BE2C (cell line): ENCODE results near the gene KCNK17.

Experiments used
- DNase-seq: peaks from one replicate; pipeline ENCODE4 v3.0.0-alpha.2; 2020
- H3K27me3 ChIP-seq: fragments of 250-450 bp; sonication (Bioruptor Pico); 2 replicates; pipeline ENCODE4 v1.5.1; 2020; ENCODE audit warnings: mild to moderate bottlenecking
- H3K36me3 ChIP-seq: fragments of 250-450 bp; sonication (Bioruptor Pico); 2 replicates; pipeline ENCODE4 v1.5.1; 2020; ENCODE audit warnings: mild to moderate bottlenecking
- H3K4me1 ChIP-seq: fragments of 250-450 bp; sonication (Bioruptor Pico); 2 replicates; pipeline ENCODE4 v1.5.1; 2020
- H3K4me3 ChIP-seq: 2 replicates; pipeline ENCODE4 v1.5.1; 2011; ENCODE audit warnings: low read depth, low read length
- H3K9me3 ChIP-seq: fragments of 250-450 bp; sonication (Bioruptor Pico); 2 replicates; pipeline ENCODE4 v1.5.1; 2020
- CTCF ChIP-seq: IDR thresholded peaks from 2 replicates; pipeline ENCODE4 v1.5.1; 2012; ENCODE audit warnings: mild to moderate bottlenecking, low read depth, low read length

The KCNK17 gene

GRCh38 chr6:39320363-39320984 is 6.3 kb upstream of the KCNK17 start:
- DNase-seq: no peak
- Histone ChIP-seq H3K4me3 (no peak overlapping the region), H3K4me1 (no peaks in the 10 kb centered on the region), H3K36me3 (no peaks in the 10 kb centered on the region), H3K27me3 (no peaks in the 10 kb centered on the region; the same call in 1 of the 2 replicates), H3K9me3 (no peaks in the 10 kb centered on the region)
- no peak for TF ChIP-seq CTCF

DNA sequence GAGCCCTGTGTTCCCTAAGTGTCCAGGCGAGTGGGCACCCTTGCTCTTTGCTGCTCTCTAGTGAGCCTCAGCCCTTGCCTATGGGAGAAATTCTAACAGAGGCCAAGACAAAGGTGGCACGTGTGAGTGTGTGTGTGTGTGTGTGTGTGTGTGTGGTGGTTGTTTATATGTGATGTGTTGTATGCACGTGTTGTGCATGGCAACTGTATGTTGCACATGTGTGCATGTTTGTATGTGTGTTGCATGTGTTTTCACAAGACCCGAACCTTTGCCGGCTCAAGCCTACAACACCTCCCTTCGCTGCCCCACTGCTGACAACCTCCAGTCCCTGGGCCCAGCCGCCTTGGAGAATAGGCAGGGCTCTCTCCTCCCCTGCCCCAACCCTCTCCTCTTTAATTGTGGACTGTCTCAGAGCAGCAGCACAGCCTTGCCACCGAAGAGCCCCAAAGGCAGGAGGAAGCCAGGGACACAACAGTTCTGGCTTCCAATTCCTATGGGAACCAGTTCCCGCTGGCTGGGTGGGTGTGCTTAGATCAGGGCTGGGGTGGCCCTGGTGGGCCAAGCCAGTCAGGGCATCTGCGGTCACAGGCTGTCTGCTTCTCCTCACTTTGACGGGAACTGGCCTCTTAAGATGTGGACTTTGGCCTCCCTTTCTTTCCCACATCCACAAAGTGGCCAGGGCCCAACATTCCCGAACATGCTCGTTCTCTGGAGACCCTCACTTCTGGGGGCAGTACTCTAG is 5.6 kb upstream of the KCNK17 start:
- TF ChIP-seq CTCF: no peak
- DNase-seq: no peak
- H3K27me3 ChIP-seq: peaks cover 6% of the 10 kb centered on the region
- no peak overlapping the region for H3K4me3 ChIP-seq
- H3K9me3 ChIP-seq: no peaks in the 10 kb centered on the region
- no peaks in the 10 kb centered on the region for H3K36me3 ChIP-seq
- no peaks in the 10 kb centered on the region for H3K4me1 ChIP-seq

GRCh38 chr6:39317256-39317655 is 3.0 kb upstream of the KCNK17 start:
- Histone ChIP-seq H3K4me1 (no peaks in the 10 kb centered on the region), H3K36me3 (no peaks in the 10 kb centered on the region), H3K9me3 (no peaks in the 10 kb centered on the region), H3K4me3 (no peak overlapping the region), H3K27me3 (peaks cover 31% of the 10 kb centered on the region)
- TF ChIP-seq CTCF: no peak
- DNase-seq: no peak

DNA sequence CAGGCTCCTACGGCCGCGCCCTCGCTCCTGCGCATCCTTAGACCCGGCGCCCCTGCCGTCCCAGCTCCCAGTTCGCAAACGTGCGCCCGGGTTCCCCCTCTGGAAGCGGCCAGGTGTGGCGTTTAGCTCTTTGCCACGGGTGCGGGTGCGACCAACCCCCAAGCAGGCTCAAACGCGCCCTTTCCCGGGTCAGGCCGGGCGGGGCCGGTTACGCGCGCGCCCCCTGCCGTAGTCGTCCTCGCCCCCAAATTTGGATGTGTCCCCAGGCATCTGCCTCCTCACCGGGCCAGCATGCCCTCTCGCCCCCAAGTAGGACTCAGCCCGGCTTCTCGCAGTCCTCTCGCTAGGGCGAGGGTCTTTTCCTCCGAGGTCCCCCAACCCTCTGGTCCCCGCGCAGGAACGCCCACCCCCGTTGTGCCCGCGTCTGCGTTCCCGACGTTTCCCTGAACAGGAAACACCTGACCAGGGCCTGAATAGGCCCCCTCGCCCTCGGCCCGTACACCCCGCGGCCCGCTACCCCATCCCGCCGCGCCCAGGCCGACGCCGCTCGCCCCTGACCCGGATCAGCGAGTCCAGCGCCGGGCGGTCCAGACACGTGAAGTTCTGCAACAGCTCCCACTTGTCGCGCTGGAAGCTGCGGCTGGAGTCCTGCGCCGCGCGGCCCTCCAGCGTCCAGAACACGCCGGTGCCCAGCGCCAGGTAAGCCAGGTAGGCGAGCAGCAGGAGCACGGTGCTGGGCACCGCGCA is 520 bp downstream of the KCNK17 start:
- H3K9me3 ChIP-seq: no peaks in the 10 kb centered on the region
- no peaks in the 10 kb centered on the region for H3K4me1 ChIP-seq
- H3K27me3 ChIP-seq: peaks cover 36% of the 10 kb centered on the region
- no peak for DNase-seq
- no peak overlapping the region for H3K4me3 ChIP-seq
- no peak for TF ChIP-seq CTCF
- no peaks in the 10 kb centered on the region for H3K36me3 ChIP-seq

- H3K4me3 ChIP-seq: no peak overlapping the region
- no peaks in the 10 kb centered on the region for H3K4me1 ChIP-seq
- no peaks in the 10 kb centered on the region for H3K9me3 ChIP-seq
- no peak for TF ChIP-seq CTCF
- DNase-seq: no peak
- peaks cover 36% of the 10 kb centered on the region for H3K27me3 ChIP-seq
- no peaks in the 10 kb centered on the region for H3K36me3 ChIP-seq
Observed at GRCh38 chr6:39312912-39313525, 1.2 kb downstream of the KCNK17 start.
